BJ (cell line): ENCODE results near the gene RNF141. TPM values are rescaled to one million over a fixed set of nuclear protein-coding genes. Genes with fewer than 3 reads are reported as not detected.

ENCODE experiments used
- CTCF ChIA-PET: fragments of 350-600 bp; formaldehyde crosslinking; extraction: SDS; loops from one replicate; lab custom pipeline; 2021; ENCODE audit warnings: antibody characterized with exemption, inconsistent platforms; lab: Yijun Ruan, JAX
- POLR2A ChIA-PET: fragments of 300-600 bp; sonication (Branson Sonifier 250); formaldehyde crosslinking; extraction: SDS; loops from one replicate; lab custom pipeline; 2021; ENCODE audit warnings: antibody characterized with exemption; lab: Charles Lee
- DNase-seq: peaks from one replicate; pipeline ENCODE4 v3.0.0-alpha.2; 2011; ENCODE audit warnings: low read depth
- H3K27me3 ChIP-seq: 2 replicates; pipeline ENCODE4 v1.6.0; 2011; ENCODE audit warnings: low read length; ENCODE audit not compliant: control insufficient read depth, insufficient read depth
- H3K36me3 ChIP-seq: 2 replicates; pipeline ENCODE4 v1.5.1; 2011; ENCODE audit warnings: low read length; ENCODE audit not compliant: control insufficient read depth, insufficient read depth
- H3K4me3 ChIP-seq: 2 replicates; pipeline ENCODE4 v1.5.1; 2011; ENCODE audit warnings: low read depth, mild to moderate bottlenecking, control low read depth, low read length
- CTCF ChIP-seq: IDR thresholded peaks from 2 replicates; pipeline ENCODE4 v1.5.1; 2011; ENCODE audit warnings: low read depth, mild to moderate bottlenecking, control low read depth, inconsistent platforms, low read length, moderate library complexity; ENCODE audit not compliant: insufficient read depth
- polyA plus RNA-seq: library from polyadenylated mRNA; depleted of rRNA; stranded (reverse); fragments of >200 nt; gene quantifications from 2 replicates; pipeline ENCODE4 v1.2.3, GENCODE V29; 2011

RNF141 gene
- polyA plus RNA-seq, 1 experiment, result 12.1 TPM

GRCh38 chr11:10519630-10520029 lies 21.4 kb downstream of the RNF141 start:
- no peak for DNase-seq
- Histone ChIP-seq H3K27me3 (no peaks in the 10 kb centered on the region), H3K36me3 (peaks cover 4% of the 10 kb centered on the region), H3K4me3 (no peak overlapping the region)
- TF ChIP-seq CTCF, result no peak
- CTCF ChIA-PET, result interaction anchor here (1.1 to 2.1 kb wide), 3 partner anchors 14 to 132 kb away, joined by 3 to 5 read pairs (median 4); partner anchors contain the start of gene RNF141
- POLR2A ChIA-PET, result no interaction called here

DNA sequence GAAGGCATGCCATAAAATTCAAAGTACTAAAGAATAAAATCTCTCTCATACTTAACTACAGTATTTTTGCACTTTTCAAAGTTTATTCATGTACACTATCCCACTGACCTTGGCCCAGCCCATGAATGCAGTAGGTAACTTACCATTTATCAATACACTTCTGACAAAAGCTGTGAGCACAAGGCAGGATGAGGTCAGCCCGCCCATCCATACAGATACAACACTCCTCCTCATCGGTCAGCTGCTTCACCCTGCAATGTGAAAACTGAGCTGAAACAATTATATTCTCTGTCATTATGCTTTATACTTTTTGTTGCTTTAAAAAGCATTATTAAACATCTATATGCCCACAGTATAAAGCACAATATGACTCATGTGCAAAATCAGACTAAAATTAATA lies 22.1 kb downstream of the RNF141 start:
- peaks cover 4% of the 10 kb centered on the region for H3K36me3 ChIP-seq

GRCh38 chr11:10518123-10518522 lies 22.9 kb downstream of the RNF141 start:
- peaks cover 4% of the 10 kb centered on the region for H3K36me3 ChIP-seq
- H3K4me3 ChIP-seq, result no peak overlapping the region
- ChIA-PET CTCF (interaction anchor here (0.8 to 2.1 kb wide), 4 partner anchors 15 to 137 kb away, joined by 3 to 5 read pairs (median 4); no protein-coding TSS in a partner anchor), POLR2A (no interaction called here)
- TF ChIP-seq CTCF, result no peak
- no peak for DNase-seq
- no peaks in the 10 kb centered on the region for H3K27me3 ChIP-seq

More for the DNA sequence above, 22.1 kb downstream of the RNF141 start:
- ChIA-PET POLR2A (no interaction called here), CTCF (interaction anchor here (0.6 to 2.1 kb wide), 6 partner anchors 14 to 136 kb away, joined by 3 to 5 read pairs (median 3); no protein-coding TSS in a partner anchor)
- DNase-seq, result no peak
- Histone ChIP-seq H3K27me3 (no peaks in the 10 kb centered on the region), H3K4me3 (no peak overlapping the region)
- no peak for TF ChIP-seq CTCF

- ChIA-PET POLR2A (no interaction called here), CTCF (interaction anchor here (1.3 kb wide), 1 partner anchor 129 kb away, joined by 3 read pairs; no protein-coding TSS in a partner anchor)
- Histone ChIP-seq H3K36me3 (peaks cover 3% of the 10 kb centered on the region; the same call in 1 of the 2 replicates), H3K27me3 (no peaks in the 10 kb centered on the region), H3K4me3 (no peak overlapping the region)
- no peak for DNase-seq
- TF ChIP-seq CTCF, result no peak
These were observed 25.6 kb downstream of the RNF141 start for GRCh38 chr11:10515418-10515817.

DNA sequence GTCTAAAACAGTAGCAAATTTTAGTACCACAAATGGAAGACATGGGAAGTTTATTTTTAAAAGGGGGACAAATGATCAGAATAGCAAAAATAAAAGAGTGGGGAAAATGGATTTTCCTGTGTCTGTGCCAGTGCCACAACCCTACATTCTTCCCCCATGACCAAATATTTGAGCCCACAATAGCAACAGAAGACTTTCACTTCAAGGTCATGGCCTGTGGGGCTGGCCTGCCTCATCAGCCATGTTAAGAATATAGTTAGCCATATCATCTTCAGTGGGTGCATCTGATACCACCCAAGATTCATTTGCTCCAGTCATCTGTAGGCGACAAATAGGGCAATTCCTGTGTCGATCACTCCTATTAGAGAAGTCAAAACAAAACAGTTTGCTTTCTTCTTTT lies 26.3 kb downstream of the RNF141 start:
- Histone ChIP-seq H3K36me3 (peaks cover 3% of the 10 kb centered on the region; the same call in 1 of the 2 replicates), H3K4me3 (no peak overlapping the region), H3K27me3 (no peaks in the 10 kb centered on the region)
- ChIA-PET CTCF (interaction anchor here (0.7 to 1.4 kb wide), 6 partner anchors 26 to 141 kb away, joined by 3 to 5 read pairs (median 4); partner anchors contain the start of gene RNF141), POLR2A (no interaction called here)
- no peak for TF ChIP-seq CTCF
- DNase-seq, result no peak
